Chondrocyte (in vitro differentiated cells): ENCODE data around the gene EPN2. TPM values are rescaled to one million over a fixed set of nuclear protein-coding genes. Genes with fewer than 3 reads are reported as not detected.
A peak's percentile ranks its signal among the peaks of the same experiment; 100 is the strongest.

Source experiments
- DNase-seq: peaks from one replicate; pipeline ENCODE4 v3.0.0; 2021; ENCODE audit warnings: mixed read lengths, low spot score
- H3K27ac Mint-ChIP-seq: one replicate; pipeline ENCODE4 v1.8.0; 2021; ENCODE audit warnings: mild to moderate bottlenecking, moderate library complexity, mixed read lengths; ENCODE audit not compliant: unreplicated experiment
- H3K27me3 Mint-ChIP-seq: 2 replicates; pipeline ENCODE4 v1.8.0; 2021; ENCODE audit warnings: low read depth, mixed read lengths
- H3K36me3 Mint-ChIP-seq: 2 replicates; pipeline ENCODE4 v1.8.0; 2021; ENCODE audit warnings: low read depth, mixed read lengths
- H3K4me1 Mint-ChIP-seq: 2 replicates; pipeline ENCODE4 v1.8.0; 2021; ENCODE audit warnings: low read depth, mild to moderate bottlenecking, mixed read lengths
- H3K4me3 Mint-ChIP-seq: one replicate; pipeline ENCODE4 v1.8.0; 2021; ENCODE audit warnings: mild to moderate bottlenecking, moderate library complexity, mixed read lengths; ENCODE audit not compliant: unreplicated experiment
- H3K9me3 Mint-ChIP-seq: 2 replicates; pipeline ENCODE4 v1.8.0; 2021; ENCODE audit warnings: low read depth, mixed read lengths
- microRNA-seq: library from miRNA; unstranded; fragments of <30 nt; microRNA quantifications from one replicate; pipeline ENCODE4 v1.2.0, GENCODE V29; 2020; ENCODE audit warnings: borderline number of aligned reads
- total RNA-seq: library from RNA; stranded (reverse); gene quantifications from 3 replicates; pipeline ENCODE4 v1.2.1, GENCODE V29; 2021
- TF ChIP-seq, protein P1 (sequence below): fragments of 200-600 bp; sonication (generic); IDR thresholded peaks from 2 replicates; pipeline ENCODE4 v1.5.0; 2021; ENCODE audit warnings: antibody characterized with exemption, mild to moderate bottlenecking, moderate library complexity

EPN2 gene
- total RNA-seq, 1 donor from 2014 or later, result 37.8 TPM

DNA sequence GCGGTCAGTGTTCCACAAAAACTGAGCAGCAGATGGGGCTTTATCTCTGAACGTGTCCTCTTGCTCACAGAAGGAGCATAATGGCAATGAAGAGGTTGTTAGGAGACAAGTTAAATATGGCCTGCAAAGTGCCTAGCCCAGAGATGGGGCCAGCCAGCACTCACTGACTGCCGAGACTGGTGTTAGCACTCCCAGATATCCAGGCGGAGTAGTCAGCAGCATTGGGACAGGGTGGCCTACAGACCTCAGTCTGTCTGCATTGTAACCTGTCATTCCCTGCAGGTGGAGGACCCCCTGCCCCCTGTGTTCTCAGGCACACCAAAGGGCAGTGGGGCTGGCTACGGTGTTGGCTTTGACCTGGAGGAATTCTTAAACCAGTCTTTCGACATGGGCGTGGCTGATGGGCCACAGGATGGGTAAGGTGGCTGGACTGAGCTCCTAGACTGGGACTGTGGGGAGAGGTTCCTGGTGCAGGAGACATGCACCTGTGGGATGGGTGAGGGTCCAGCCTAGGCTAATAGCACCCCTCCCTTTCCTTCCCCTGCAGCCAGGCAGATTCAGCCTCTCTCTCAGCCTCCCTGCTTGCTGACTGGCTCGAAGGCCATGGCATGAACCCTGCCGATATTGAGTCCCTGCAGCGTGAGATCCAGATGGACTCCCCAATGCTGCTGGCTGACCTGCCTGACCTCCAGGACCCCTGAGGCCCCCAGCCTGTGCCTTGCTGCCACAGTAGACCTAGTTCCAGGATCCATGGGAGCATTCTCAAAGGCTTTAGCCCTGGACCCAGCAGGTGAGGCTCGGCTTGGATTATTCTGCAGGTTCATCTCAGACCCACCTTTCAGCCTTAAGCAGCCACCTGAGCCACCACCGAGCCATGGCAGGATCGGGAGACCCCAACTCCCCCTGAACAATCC lies 145.6 kb downstream of the EPN2 start:
- peak overlapping the region; percentile 49 for H3K27ac Mint-ChIP-seq
- TF ChIP-seq, protein P1, sequence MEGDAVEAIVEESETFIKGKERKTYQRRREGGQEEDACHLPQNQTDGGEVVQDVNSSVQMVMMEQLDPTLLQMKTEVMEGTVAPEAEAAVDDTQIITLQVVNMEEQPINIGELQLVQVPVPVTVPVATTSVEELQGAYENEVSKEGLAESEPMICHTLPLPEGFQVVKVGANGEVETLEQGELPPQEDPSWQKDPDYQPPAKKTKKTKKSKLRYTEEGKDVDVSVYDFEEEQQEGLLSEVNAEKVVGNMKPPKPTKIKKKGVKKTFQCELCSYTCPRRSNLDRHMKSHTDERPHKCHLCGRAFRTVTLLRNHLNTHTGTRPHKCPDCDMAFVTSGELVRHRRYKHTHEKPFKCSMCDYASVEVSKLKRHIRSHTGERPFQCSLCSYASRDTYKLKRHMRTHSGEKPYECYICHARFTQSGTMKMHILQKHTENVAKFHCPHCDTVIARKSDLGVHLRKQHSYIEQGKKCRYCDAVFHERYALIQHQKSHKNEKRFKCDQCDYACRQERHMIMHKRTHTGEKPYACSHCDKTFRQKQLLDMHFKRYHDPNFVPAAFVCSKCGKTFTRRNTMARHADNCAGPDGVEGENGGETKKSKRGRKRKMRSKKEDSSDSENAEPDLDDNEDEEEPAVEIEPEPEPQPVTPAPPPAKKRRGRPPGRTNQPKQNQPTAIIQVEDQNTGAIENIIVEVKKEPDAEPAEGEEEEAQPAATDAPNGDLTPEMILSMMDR, result no peak
- peaks cover 31% of the 10 kb centered on the region for H3K36me3 Mint-ChIP-seq
- no peak overlapping the region for H3K4me3 Mint-ChIP-seq
- peak; percentile 51 for DNase-seq
- H3K27me3 Mint-ChIP-seq, result no peaks in the 10 kb centered on the region
- peaks cover 77% of the 10 kb centered on the region for H3K4me1 Mint-ChIP-seq
- H3K9me3 Mint-ChIP-seq, result no peaks in the 10 kb centered on the region

DNA sequence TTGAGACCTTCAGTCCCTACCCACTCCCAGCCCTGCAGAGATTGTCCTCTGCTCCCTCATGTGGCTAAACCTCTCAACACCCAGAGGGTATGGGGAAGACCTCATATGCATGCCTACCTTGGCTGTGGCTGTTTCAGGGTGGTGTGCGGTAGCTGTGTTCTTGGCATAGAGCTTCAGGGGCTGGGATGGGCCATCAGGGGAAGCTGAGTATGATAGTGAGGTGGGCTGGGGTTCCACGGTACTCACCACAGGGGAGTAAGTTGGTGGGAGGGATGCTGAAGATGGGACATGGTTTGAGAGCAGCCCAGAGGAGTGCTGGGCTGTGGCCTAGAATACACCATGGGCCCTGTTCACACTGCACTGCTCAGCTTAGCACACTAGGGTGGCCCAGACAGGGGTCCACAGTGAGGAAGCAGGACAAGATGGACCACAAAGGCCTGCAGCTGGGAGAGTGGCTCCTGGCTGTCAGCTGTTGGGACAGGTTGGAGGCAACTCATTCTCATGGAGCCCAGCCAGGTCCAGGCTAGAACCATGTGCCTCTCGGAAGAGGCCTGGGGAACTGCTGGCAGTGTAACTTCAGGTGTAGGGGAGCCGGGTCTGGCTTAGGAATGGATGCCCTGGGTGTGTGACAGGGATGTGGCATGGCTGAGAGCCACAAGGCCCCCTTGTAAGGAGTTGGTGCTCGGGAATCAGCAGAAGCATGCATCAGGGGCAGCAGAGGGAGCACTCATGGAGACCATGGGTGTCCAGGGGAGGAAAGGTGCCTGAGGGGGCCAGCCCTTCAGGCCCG lies 146.7 kb downstream of the EPN2 start:
- TF ChIP-seq, protein P1, result no peak
- Mint-ChIP-seq H3K36me3 (peaks cover 31% of the 10 kb centered on the region), H3K27ac (peak overlapping the region; percentile 99), H3K27me3 (no peaks in the 10 kb centered on the region), H3K4me1 (peaks cover 87% of the 10 kb centered on the region), H3K9me3 (no peaks in the 10 kb centered on the region), H3K4me3 (no peak overlapping the region)
- DNase-seq, result peak; percentile 71

DNA sequence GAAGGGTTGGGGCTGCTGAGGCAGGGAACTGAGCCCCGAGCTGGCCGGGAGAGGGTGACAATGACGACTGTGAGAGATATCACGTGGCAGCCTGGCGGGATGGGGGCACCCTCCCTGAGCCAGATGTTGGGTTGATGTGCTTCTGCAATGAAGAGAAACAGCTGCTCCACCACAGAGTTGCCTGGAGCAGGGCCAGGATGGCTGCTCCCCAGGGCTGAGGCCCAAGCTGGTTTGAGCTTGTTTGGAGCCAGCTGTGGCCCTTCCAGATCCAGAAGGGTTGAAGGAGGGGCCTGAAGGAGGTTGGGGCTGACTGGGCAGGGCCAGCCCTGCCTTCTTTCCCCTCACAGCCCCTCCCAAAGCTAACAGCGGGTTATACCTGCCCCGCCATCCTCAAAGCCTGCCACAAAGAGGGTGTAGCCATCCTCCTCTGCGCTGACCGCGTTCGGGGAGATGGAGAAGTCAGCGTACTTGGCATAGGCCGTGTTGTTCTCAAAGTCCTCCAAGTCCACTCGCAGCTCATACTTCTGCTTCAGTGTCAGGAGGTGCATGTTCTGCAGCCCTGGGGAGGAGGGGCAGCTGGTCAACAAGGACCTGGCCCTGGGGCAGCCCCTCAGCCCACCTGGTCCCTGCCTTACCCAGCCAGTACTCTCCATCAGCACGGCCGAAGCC lies 147.7 kb downstream of the EPN2 start:
- peaks cover 24% of the 10 kb centered on the region for H3K36me3 Mint-ChIP-seq
- H3K9me3 Mint-ChIP-seq, result no peaks in the 10 kb centered on the region
- TF ChIP-seq, protein P1, result no peak
- peaks cover 87% of the 10 kb centered on the region for H3K4me1 Mint-ChIP-seq
- H3K4me3 Mint-ChIP-seq, result peak overlapping the region; percentile 78
- peak; percentile 85 for DNase-seq
- no peaks in the 10 kb centered on the region for H3K27me3 Mint-ChIP-seq
- H3K27ac Mint-ChIP-seq, result peak overlapping the region; percentile 99

DNA sequence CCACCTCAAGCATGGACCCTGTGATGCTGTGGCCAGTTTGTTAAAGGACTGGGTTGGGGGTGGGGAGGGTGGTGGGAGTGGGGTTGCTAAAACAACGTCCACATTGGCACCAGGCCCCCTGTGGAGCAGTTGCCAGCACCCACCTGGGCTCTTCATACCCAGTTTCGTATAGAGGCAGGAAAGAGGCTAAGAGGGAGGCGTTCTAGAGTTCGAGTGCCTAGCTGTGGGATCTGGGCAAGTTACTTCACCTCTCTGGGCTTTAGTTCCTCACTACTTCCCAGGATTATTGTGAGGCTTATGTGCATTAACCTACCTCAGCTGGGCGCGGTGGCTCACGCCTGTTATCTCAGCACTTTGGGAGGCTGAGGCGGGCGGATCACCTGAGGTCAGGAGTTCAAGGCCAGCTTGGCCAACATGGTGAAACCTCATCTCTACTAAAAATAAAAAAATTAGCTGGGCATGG lies 148.4 kb downstream of the EPN2 start:
- Mint-ChIP-seq H3K9me3 (no peaks in the 10 kb centered on the region), H3K27me3 (no peaks in the 10 kb centered on the region), H3K4me1 (peaks cover 87% of the 10 kb centered on the region), H3K36me3 (peaks cover 19% of the 10 kb centered on the region), H3K4me3 (peak overlapping the region; percentile 78), H3K27ac (peak overlapping the region; percentile 99)
- TF ChIP-seq, protein P1, result no peak
- peak; percentile 55 for DNase-seq

Small RNA genes within 50 kb of the gene (microRNA-seq; reads per million reads assigned to microRNA genes)
- 1,119 reads per million, percentile 80 among the genes with 10 or more reads in this experiment for gene MIR1180

Other genes with a start within 250 kb of the EPN2 start
- 3.4 to 9.4 TPM (median 8.2 TPM) in 3 replicates for gene FAM83G, start 232.6 kb upstream of the EPN2 start, total RNA-seq
- gene GRAP, start 190.4 kb upstream of the EPN2 start, total RNA-seq, result 0.13 to 0.35 TPM in 2 of 3 replicates, not detected in the other
- gene GRAPL, start 109.8 kb upstream of the EPN2 start, total RNA-seq, result not detected in 3 replicates
- 9.4 to 22.0 TPM (median 9.9 TPM) in 3 replicates for gene B9D1, start 125.4 kb downstream of the EPN2 start, total RNA-seq
- 50.0 to 53.6 TPM (median 52.3 TPM) in 3 replicates for gene MAPK7, start 141.1 kb downstream of the EPN2 start, total RNA-seq
- gene MFAP4, start 149.8 kb downstream of the EPN2 start, total RNA-seq, result 307 to 312 TPM (median 310 TPM) in 3 replicates
- 0.67 to 1.5 TPM (median 1.5 TPM) in 3 replicates for gene RNF112, start 173.9 kb downstream of the EPN2 start, total RNA-seq